HL-60/S4 treated with phorbol 12-myristate 13-acetate at 8.2 ng/mL for 4 days and 3 days (cell line): ENCODE data around the gene SFMBT2.

Experiments
- in situ Hi-C: fragments of 300-500 bp; cut with MboI; formaldehyde crosslinking; loops from 2 replicates; pipeline ENCODE4 v1.15.0; 2022; ENCODE audit warnings: low sequenced_read_pairs

Gene SFMBT2

DNA sequence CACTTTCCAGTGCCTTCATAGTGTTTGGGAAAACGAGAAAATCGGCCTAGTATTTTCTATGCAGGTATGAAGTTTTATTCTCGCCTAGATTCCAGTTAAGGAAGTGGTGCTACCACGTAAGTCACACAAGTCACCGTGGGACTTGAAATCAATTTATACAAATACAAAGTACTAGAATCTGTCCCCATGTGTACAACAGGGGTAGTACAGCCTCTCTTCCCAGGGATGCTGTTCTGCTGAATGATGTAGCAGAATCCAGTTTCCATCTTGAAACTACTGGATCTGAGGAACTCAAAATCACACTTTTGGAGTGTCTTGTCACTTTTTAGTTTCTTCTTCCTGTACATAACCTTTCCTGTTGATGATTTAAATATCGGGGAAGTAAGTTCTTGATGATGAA is 129.4 kb downstream of the SFMBT2 start:
- in situ Hi-C loops = no loop called here

DNA sequence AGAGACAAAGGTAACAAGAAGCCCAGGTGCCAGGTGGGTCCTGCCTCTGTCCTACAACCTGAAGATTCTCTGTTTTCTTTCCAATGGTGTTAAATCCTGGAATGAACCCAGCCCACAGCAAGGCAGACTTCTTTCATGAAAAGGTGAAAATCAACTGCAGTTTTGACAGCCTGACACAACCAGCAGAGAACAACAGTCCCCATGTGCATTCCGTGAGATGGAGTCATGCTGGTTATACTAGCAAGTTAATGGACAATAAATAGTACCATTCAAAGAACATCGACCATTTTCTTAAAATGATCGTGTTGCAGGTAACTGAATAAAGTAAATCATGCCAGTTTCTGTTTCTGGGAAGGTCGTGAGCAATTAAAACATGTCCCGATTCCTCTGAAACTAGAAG is 131.5 kb downstream of the SFMBT2 start:
- in situ Hi-C loops = no loop called here

DNA sequence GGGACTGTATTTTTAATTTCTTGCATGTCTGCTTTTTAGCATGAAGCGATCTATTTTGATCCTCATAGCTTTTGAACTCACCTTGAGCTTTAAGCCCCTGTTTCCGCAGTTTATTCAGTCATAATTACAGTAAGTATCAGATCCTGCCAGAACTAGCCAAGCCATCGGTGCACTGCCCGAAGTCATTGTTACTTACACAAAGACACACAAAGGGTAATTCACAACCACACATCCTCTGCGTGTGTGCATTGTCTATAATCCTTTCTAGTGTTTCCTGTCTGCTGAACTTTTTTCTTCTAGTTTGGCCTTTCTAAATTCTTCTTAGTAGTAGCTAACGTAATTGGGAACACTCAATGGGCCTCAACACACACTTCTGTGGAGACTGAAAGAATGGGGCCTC is 133.0 kb downstream of the SFMBT2 start:
- in situ Hi-C loops = no loop called here

DNA sequence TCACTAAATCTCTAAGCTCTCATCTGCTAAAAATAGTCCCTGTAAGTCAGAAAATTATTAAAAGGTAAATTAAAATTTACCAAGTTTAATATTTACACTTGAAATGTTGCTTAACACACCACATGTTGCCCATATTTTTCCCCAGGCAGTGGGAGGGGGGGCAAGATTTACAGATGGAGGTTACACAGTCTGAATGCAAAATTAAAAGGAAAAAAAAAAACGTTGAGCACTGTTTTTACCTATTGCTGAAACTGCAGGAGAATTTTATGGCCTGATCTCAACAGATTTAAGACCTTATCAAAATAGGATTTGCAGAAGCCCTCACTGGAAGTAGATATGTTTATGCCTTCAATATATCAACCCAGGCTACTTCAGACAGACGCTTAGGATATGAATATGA is 133.4 kb downstream of the SFMBT2 start:
- in situ Hi-C loops = no loop called here

DNA sequence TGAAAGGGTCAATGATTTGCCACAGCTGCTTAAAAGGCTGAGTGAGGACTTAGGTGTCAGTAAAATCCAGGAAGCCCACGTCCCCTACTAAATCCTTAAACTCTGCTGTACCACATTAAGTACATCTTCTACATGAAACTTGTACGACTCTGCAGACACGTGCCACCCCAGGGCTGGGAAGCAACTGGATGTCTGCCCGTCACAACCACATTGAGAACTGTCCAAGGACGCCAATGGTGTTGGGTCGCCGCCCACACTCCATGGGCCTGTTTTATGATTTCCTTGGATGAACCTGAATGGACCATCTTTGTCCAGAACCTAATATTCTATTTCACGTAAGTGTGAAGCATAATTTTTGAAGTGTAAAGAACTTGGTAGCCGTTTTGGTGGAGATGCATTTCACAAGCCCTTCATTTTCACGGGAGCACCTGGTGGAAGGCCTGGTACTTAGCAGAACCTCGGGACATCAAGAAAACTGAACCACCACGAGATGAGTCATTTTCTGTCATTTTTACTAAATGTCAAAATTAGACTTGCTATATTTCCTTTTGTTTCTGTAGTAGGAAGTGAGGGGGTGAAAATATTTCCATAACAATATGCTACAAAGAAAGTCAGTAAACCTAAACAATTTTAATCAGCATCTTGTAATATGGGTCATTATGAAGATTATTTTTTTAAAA is 134.9 kb downstream of the SFMBT2 start:
- in situ Hi-C loops = no loop called here

DNA sequence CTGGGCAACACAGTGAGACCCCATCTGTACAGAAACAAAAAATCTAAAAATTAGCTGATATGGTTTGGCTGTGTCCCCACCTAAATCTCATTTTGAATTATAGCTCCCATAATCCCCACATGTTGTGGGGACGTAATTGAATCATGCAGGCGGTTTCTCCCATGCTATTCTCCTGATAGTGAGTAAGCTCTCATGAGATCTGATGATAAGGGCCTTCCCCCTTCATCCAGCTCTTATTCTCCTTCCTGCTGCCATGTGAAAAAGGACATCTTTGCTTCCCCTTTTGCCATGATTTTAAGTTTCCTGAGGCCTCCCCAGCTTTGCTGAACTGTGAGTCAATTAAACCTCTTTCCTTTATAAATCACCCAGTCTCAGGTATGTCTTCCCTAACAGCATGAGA is 136.5 kb downstream of the SFMBT2 start:
- in situ Hi-C loops = no loop called here

DNA sequence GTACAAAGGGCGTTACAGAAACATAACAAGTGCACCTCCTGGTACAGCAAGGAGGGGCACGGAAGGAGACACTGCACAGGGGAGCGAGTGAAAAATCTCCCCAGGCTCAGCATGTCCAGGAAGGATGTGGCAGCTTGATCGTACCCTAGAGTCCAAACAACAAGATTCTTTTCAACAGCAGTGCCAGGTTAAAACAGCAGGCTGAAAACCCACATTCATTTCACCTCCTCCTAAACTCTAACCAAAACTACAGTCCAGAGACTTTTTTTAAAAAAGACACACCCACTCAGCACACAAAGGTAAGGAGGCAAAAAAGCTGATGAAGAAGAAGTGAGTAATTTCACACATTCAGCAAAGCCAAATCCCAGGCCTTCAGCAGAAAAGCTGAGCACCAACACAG is 138.8 kb downstream of the SFMBT2 start:
- in situ Hi-C loops = no loop called here

DNA sequence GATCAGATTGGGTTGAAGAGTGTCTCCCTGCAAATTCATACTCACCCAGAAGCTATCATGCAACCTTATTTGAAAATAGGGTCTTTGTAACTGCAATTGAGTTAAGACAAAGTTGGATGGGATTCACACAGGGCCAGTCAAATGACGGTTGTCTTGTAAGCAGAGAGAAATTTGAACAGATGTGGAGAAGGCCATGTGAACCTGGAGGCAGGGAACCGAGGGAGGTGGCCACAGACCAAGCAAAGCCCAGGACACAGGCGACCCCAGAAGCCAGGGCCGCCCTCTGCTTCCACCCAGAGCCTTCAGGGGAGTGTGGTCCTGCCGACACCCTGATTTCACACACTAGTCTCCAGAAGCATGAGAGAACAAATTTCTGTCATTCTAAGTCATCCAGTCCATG is 140.8 kb downstream of the SFMBT2 start:
- in situ Hi-C loops = no loop called here

DNA sequence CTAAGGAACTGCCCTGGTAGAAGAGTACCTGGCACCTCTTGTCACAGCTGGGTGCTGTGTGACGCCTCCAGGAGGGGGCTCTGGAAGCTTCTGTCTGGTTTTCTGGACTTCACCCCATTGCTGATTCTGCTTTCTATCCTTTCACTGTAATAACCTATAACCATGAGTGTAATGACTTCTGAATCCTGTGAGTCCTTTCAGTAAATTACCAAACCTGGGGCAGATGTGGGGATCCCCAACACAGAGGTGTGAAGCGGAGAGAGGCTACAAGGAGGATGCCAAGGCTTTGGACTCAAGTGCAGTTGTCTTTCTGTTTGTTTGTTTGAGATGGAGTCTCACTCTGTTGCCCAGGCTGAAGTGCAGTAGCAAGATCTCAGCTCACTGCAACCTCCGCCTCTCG is 143.7 kb downstream of the SFMBT2 start:
- in situ Hi-C loops = no loop called here

DNA sequence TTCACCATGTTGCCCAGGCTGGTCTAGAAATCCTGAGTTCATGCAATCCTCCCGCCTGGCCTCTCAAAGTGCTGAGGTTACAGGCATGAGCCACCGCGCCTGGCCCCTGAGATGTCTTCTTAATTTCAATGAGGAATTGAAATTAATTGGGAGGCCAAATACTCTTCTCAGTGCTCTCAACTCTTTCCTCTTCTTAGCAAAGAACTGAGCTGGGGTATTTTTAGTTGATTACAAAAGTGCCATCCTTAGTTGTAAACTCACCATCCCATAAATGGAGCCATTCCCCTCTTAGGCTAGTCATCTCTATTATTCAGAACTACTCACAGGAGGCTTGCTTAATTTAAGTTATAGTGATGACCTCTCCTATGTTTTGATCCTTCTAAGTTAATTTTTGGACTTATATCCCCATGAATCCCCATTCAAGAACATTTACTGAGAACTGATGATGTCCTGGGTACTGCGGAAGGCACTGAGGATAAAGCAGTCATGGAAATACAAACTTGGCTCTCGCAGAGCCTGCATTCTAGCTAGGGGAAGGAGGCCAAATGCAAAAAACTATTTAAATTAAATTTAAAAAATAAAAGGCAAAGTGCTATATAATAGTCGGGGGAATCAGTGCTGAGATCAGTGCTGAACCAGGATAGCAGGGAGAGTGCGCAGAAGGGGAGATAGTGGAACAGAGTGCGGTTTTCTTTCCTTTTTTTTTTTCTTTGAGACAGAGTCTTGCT is 145.3 kb downstream of the SFMBT2 start:
- in situ Hi-C loops = no loop called here

DNA sequence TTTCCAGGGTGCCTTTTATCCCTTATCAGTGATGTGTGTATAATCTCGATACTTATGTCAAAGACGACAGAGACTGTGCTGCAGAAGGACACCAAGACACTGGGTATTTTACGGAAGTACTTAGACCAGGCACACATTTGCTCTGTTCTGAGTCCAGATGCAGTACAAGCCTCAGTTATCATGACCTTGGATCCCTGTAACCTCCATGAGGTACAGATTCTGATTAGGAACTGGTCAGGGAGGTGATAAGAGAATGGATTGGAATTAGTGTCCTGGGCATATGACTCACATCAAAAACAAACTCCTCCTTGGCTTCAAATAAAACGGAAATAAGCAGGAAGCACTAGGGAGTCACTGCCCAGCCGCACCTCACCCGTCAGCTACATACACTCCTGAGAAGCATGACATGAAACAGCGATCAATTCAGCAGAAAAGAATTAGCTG is 146.5 kb downstream of the SFMBT2 start:
- in situ Hi-C loops = no loop called here

DNA sequence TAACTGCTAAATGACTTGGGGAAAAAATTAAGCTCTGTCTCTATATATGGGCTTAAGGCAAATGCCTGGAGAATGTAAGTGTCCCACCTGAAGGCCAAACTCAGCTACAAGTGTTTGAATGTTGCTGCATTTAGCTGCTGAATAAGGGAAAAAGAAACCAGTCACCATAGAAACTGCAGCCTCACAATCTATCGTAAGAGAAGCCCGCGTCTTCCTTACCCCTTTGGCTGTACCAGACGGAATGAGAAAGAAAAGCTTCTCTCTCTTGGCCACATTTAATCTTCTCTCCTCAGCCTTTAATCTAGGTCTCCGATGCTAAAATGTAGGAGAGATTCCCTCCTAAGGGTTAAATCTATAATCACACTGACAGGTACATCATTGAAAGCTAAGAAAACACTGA is 147.2 kb downstream of the SFMBT2 start:
- in situ Hi-C loops = no loop called here

DNA sequence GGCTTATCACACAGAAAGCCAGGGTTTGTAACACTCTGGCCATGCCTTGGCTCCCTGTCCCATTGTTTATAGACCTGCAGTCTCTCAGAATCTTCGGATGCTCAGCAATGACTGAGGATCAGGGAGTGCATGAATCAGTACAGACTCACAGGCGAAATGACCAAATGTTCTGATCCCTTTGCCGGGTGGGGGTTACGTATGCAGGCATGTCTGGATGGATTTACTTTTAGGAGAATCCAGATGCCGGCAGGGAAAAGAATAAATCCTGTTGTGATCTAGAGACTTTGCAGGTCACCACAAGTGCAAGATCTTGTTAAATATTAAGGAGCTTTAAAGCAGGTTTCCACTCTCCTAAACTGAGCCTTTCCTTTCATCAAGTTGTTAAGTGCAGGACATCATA is 149.5 kb downstream of the SFMBT2 start:
- in situ Hi-C loops = no loop called here

DNA sequence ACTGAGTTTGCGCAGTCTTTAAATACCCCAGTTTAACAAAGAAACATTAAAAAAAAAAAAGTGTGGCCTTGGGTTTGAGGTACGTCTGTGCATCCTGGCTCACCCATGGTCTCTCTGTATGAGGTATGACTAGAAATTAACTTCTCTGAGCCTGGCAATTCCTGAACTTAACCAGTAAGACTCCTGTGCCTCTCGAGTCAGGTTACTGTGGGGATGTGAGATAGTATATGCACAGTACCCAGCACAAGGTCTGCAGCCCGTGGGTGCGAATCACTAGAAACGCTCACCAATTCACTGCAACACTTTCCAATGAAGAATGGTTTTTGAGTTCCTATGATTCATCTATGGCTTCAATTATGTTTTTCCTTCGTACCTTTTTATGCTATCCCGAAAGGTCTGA is 149.9 kb downstream of the SFMBT2 start:
- in situ Hi-C loops = no loop called here

DNA sequence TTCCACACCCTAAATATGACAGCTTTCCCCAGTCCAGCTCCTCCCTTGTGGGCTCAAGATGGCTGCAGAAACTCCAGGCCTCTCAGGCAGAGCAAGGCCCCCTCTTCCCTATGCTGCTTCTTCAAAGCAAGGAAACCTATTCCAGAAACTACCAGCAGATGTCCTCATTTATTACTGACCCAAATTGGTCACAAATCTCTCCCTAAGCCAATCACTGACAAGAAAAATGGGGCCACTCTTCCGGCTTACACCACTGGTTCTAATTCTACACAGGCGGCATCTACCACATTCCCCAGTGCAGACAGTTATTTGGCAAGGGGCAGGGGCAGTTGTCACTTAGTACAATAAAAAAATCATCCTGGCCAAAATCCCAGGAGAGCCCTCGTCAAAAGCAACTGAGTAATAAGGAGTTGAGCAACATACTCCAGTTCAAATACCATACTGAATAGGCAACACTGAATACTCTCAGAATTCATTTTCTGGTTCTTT is 150.4 kb downstream of the SFMBT2 start:
- in situ Hi-C loops = no loop called here

DNA sequence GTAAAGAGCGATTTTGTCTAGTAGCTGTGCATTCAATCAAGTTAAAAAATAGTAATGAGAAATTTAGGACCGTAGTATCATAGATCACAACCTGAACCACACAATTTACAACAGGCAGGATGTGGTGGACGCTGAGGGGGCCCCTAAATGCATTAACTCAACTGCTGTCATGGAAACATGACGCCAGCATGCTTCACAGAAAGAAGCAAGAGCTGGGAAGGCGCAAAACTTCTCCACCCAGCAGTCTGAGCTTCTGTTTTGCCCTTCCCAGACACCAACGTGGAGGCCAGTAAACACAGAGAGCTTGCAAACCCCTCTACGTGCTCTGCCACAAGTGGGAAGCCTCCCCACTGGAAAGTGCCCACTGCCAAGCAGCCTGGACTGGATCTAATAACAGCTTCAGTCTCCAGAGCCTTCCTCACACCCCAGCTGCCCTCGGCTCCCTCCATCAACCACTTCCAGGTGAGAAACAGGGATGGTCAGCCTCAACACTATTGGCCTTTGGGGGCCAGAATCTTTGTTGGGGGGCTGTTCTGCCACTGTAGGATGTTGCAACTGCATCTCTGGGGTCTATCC is 151.8 kb downstream of the SFMBT2 start:
- in situ Hi-C loops = no loop called here

DNA sequence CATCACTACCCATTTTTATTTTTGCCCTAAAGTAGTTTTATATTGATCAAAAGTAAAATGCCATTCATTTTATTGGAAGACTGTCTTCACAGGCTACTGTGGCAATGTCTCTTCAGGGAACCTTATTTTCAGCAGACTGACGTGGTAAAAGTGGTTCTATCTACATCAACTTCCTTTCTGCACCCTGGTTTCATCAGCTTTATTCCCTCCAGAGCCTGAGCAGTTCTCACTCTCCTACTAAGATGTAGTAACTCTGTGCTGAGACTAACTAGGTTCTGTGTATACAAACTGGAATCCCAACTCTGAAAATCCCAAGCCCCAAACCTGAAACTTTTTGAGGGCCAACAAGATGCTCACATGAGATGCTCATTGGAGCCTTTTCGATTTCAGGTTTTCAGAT is 155.3 kb downstream of the SFMBT2 start:
- in situ Hi-C loops = no loop called here

DNA sequence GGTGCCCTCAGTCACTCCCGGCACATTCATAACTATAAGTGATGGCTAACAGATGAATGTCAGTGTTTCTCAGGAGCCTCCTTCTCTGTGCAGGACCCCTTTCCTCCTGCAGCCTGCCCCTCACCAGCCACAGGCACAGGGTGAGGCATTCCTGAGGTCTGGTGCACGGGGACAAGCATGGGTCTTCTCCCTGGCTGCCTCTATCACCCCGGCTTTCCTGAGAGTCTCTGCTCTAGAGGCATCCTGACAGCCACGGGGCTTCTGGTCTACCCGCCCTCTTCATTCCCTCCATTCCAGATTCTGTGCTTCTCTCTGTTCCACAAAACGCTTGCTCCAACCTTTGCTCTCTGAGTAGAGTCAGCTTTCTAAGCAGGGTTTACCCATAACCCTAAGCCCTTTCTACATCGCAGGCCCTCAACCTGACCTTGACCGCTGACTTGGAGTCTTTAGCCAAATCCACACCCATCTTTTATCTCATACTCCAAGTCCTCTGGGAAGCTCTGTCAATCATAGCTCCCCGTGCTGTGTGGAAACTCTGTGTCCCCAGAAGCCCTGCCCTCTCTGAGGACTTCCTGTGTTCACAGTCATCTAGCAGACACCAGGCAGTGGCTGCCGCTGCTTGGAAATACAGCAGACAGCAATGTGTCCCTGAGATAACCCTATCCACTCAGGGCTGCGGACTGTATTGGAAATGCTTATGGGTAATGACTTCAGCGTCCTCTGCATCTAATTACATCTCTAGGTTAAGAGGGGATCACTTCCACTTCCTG is 159.0 kb downstream of the SFMBT2 start:
- in situ Hi-C loops = no loop called here

DNA sequence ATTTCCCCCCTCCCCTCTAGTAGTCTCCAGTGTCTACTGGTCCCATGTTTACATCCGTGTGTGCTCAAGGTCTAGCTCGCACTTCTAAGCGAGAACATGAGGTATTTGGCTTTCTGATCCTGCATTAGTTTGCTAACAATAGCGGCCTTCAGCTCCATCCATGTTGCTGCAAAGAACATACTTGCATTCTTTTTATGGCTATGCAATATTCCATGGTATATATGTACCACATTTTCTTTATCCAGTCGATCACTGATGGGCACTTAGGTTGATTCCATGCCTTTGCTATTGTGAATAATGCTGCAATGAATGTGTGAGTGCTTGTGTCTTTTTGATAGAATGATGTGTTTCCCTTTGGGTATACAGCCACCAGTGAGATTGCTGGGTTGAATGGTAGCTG is 160.6 kb downstream of the SFMBT2 start:
- in situ Hi-C loops = no loop called here

DNA sequence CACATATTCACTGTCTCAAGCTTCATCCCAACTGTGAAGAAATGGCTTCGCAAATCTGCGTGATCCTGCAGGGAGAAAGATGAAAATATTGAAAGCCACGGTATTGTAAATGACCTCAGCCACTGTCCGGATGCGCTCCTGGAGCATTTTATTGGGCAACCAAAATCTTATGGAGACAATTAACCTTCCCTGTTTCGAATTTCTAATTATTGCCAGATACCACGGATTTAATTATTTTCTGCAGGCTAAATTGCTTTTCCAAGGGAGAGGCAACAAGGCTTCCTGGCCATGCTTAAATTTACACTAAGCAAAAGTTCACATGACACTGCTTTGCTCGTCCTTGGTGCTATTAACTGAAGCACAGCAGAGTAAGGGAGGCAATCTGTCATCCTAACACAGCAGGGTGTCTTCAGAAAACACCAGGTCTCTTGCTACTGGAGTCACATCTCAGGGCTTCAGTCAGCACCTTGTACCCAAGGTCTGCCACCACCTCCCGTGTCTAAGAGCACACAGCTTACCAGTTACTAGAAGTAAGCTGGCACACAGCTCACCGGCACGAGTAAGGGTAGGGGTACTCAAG is 162.2 kb downstream of the SFMBT2 start:
- in situ Hi-C loops = no loop called here

DNA sequence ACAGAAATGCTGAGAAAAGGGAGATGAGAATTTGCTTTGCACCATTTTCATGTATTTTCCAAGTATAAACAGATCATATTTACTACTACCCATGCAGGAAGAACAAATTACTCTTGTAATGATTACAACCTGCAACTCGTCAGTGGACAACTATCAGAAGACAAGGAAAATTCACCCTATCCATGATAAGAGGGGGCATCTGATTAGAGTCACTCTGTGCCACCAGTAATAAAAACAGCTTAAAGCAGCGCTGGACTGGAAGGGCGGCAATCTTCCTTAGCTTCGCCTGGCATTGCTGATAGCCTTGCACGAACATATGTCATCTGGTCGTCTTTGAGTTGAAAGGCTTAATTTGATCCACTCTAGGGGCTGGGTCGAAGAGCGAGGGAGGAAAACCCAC is 162.7 kb downstream of the SFMBT2 start:
- in situ Hi-C loops = no loop called here
